ENCODE results near the gene CBX5. TPM values are rescaled to one million over a fixed set of nuclear protein-coding genes. Genes with fewer than 3 reads are reported as not detected.
A peak's percentile ranks its signal among the peaks of the same experiment; 100 is the strongest.
"Not testable (repeated sequence)": the region's sequence is repeated elsewhere in the genome, so short reads cannot be mapped to it uniquely, and the experiment has no call there.

The CBX5 gene
- total RNA-seq, 1 donor from 2014 or later = 111 TPM

DNA sequence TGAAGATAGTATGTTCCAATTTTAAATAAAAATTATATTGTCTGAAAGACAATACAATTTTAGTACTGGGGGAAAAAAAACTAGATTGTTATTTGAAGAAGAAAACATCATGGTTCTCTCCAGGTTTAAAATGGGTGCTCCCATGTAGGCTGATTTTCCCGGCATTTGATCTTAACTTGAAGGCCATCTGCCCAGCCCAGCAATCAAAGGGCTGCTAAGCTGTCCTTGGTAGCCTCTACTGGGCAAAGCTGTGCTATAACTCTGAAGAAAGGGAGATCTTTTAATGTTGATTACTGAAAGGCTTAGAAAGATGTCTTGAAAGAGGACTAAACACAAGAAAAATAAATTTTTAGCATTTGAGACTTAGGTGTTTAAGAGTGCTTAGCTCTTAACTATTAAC is 41.4 kb downstream of the CBX5 start:
- TF ChIP-seq, protein P1, sequence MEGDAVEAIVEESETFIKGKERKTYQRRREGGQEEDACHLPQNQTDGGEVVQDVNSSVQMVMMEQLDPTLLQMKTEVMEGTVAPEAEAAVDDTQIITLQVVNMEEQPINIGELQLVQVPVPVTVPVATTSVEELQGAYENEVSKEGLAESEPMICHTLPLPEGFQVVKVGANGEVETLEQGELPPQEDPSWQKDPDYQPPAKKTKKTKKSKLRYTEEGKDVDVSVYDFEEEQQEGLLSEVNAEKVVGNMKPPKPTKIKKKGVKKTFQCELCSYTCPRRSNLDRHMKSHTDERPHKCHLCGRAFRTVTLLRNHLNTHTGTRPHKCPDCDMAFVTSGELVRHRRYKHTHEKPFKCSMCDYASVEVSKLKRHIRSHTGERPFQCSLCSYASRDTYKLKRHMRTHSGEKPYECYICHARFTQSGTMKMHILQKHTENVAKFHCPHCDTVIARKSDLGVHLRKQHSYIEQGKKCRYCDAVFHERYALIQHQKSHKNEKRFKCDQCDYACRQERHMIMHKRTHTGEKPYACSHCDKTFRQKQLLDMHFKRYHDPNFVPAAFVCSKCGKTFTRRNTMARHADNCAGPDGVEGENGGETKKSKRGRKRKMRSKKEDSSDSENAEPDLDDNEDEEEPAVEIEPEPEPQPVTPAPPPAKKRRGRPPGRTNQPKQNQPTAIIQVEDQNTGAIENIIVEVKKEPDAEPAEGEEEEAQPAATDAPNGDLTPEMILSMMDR (IDR thresholded peaks at IDR 0.05; ENCODE audit: insufficient read depth, low read depth, low read length) = no peak
- TF ChIP-seq EZH2 (IDR thresholded peaks at IDR 0.05; ENCODE audit: insufficient read depth, low read length) = no peak
- H3K27me3 Mint-ChIP-seq (ENCODE audit: low read depth, unreplicated experiment) = no peaks in the 10 kb centered on the region
- DNase-seq (ENCODE audit: low read depth) (no peak), FAIRE-seq (no peak)
- H3K4me1 Mint-ChIP-seq (ENCODE audit: low read depth, unreplicated experiment) = peaks cover 6% of the 10 kb centered on the region
- no peak overlapping the region for H3K27ac Mint-ChIP-seq (ENCODE audit: unreplicated experiment)
- Histone ChIP-seq H3K27ac (ENCODE audit: low read depth, low read length) (no peak overlapping the region), H3K36me3 (ENCODE audit: insufficient read depth, low read length) (peaks cover 23% of the 10 kb centered on the region), H4K20me1 (ENCODE audit: insufficient read depth, low read length) (no peaks in the 10 kb centered on the region), H3K4me1 (ENCODE audit: insufficient read depth, low read length) (no peaks in the 10 kb centered on the region), H3K9me3 (ENCODE audit: insufficient read depth, low read depth, low read length) (no peaks in the 10 kb centered on the region), H3K79me2 (ENCODE audit: insufficient read depth, low read length) (peaks cover 2% of the 10 kb centered on the region), H3K27me3 (ENCODE audit: insufficient read depth, low read length) (no peaks in the 10 kb centered on the region), H3K9ac (ENCODE audit: low read length) (no peak overlapping the region), H3K4me2 (ENCODE audit: low read length) (no peak overlapping the region), H3K4me3 (ENCODE audit: insufficient read depth, low read depth, low read length) (no peak overlapping the region), H2AFZ (ENCODE audit: low read depth, low read length) (no peak overlapping the region)
- H3K36me3 Mint-ChIP-seq (ENCODE audit: low read depth, unreplicated experiment) = peaks cover 14% of the 10 kb centered on the region
- no peak overlapping the region for H3K4me3 Mint-ChIP-seq (ENCODE audit: unreplicated experiment)
- H3K9me3 Mint-ChIP-seq (ENCODE audit: unreplicated experiment) = no peaks in the 10 kb centered on the region

DNA sequence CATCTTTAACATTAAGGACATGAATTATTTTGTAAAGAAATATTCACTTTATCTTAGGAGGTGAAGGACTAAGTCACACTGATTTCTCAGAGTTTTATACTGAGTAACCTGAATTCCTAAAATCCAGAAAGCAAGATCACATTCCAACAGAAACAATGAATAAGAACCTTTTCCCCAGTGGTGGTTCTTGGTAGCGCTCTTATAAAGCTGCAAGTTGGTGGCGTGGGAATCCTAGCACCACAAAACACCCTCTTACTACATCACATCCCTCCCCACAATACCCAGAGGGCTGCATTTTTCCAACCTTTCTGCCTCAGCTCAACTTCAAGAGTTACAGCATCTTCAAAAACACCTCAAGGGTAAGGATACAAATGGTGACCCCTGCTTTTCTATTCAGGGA is 47.1 kb downstream of the CBX5 start:
- peaks cover 32% of the 10 kb centered on the region for H3K4me1 Mint-ChIP-seq (ENCODE audit: low read depth, unreplicated experiment)
- H3K79me2 ChIP-seq (ENCODE audit: insufficient read depth, low read length) = no peaks in the 10 kb centered on the region
- peak overlapping the region; percentile 52 for H3K27ac ChIP-seq (ENCODE audit: low read depth, low read length)
- no peak overlapping the region for H2AFZ ChIP-seq (ENCODE audit: low read depth, low read length)
- H3K27me3 ChIP-seq (ENCODE audit: insufficient read depth, low read length) = no peaks in the 10 kb centered on the region
- peak overlapping the region; percentile 7 for H3K27ac Mint-ChIP-seq (ENCODE audit: unreplicated experiment)
- no peaks in the 10 kb centered on the region for H3K9me3 Mint-ChIP-seq (ENCODE audit: unreplicated experiment)
- H3K4me2 ChIP-seq (ENCODE audit: low read length) = no peak overlapping the region
- peaks cover 32% of the 10 kb centered on the region for H3K4me1 ChIP-seq (ENCODE audit: insufficient read depth, low read length)
- no peaks in the 10 kb centered on the region for H3K9me3 ChIP-seq (ENCODE audit: insufficient read depth, low read depth, low read length)
- DNase-seq (ENCODE audit: low read depth) (peak; percentile 77), FAIRE-seq (no peak)
- TF ChIP-seq EZH2 (IDR thresholded peaks at IDR 0.05; ENCODE audit: insufficient read depth, low read length) = no peak
- TF ChIP-seq, protein P1 (IDR thresholded peaks at IDR 0.05; ENCODE audit: insufficient read depth, low read depth, low read length) = peak; percentile 40
- no peak overlapping the region for H3K4me3 Mint-ChIP-seq (ENCODE audit: unreplicated experiment)
- H3K9ac ChIP-seq (ENCODE audit: low read length) = no peak overlapping the region
- H3K27me3 Mint-ChIP-seq (ENCODE audit: low read depth, unreplicated experiment) = no peaks in the 10 kb centered on the region
- no peaks in the 10 kb centered on the region for H4K20me1 ChIP-seq (ENCODE audit: insufficient read depth, low read length)
- no peaks in the 10 kb centered on the region for H3K36me3 ChIP-seq (ENCODE audit: insufficient read depth, low read length)
- no peaks in the 10 kb centered on the region for H3K36me3 Mint-ChIP-seq (ENCODE audit: low read depth, unreplicated experiment)
- no peak overlapping the region for H3K4me3 ChIP-seq (ENCODE audit: insufficient read depth, low read depth, low read length)

DNA sequence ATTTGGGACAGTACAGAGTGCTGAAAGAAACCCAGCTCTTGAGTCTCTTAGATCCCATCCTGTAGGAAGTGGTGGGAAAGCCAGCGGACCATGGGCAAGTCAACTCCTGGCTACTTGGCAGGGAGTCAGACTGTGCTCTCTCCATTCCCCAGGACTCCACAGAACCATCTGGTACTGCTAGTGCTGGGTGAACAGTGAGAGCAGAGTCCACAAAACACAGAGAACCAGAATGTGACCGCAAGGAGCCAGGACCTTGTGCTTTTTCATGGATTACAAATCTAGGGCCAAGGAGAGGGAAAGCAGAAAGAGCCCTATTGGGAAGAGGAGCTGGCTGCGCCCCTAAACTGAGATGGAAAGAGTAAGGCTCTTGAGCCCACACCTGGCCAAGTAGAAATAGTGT is 48.7 kb downstream of the CBX5 start:
- H3K27me3 Mint-ChIP-seq (ENCODE audit: low read depth, unreplicated experiment); H2AFZ ChIP-seq (ENCODE audit: low read depth, low read length); H3K27me3 ChIP-seq (ENCODE audit: insufficient read depth, low read length); H3K36me3 Mint-ChIP-seq (ENCODE audit: low read depth, unreplicated experiment); H3K9ac ChIP-seq (ENCODE audit: low read length); DNase-seq (ENCODE audit: low read depth); H3K36me3 ChIP-seq (ENCODE audit: insufficient read depth, low read length); FAIRE-seq; H3K9me3 Mint-ChIP-seq (ENCODE audit: unreplicated experiment); H4K20me1 ChIP-seq (ENCODE audit: insufficient read depth, low read length); H3K4me3 ChIP-seq (ENCODE audit: insufficient read depth, low read depth, low read length); H3K9me3 ChIP-seq (ENCODE audit: insufficient read depth, low read depth, low read length); H3K27ac ChIP-seq (ENCODE audit: low read depth, low read length); H3K4me2 ChIP-seq (ENCODE audit: low read length); H3K79me2 ChIP-seq (ENCODE audit: insufficient read depth, low read length): not testable (repeated sequence)
- Mint-ChIP-seq H3K27ac (ENCODE audit: unreplicated experiment) (peak overlapping the region; percentile 58), H3K4me3 (ENCODE audit: unreplicated experiment) (peak overlapping the region; percentile 17), H3K4me1 (ENCODE audit: low read depth, unreplicated experiment) (peaks cover 32% of the 10 kb centered on the region)
- H3K4me1 ChIP-seq (ENCODE audit: insufficient read depth, low read length) = peaks cover 32% of the 10 kb centered on the region

Measured in astrocyte (in vitro differentiated cells and primary cell).